Myocyte (in vitro differentiated cells): ENCODE results near the gene AMDHD2. TPM values are rescaled to one million over a fixed set of nuclear protein-coding genes. Genes with fewer than 3 reads are reported as not detected.
"Not testable (repeated sequence)": the region's sequence is repeated elsewhere in the genome, so short reads cannot be mapped to it uniquely, and the experiment has no call there.

Experiments used
- DNase-seq: peaks from one replicate; pipeline ENCODE4 v3.0.0-alpha.2; 2012; ENCODE audit warnings: low read depth
- microRNA counts: library from miRNA; unstranded; fragments of <30 nt; microRNA quantifications from one replicate; lab custom pipeline; 2016
- microRNA-seq: library from miRNA; unstranded; fragments of <30 nt; microRNA quantifications from one replicate; pipeline ENCODE4, GENCODE V29; 2016
- total RNA-seq: library from RNA; depleted of rRNA; stranded (reverse); fragments of >200 nt; gene quantifications from 2 replicates; pipeline ENCODE4 v1.2.3, GENCODE V29; 2014

Gene AMDHD2
- total RNA-seq, 1 donor from 2014 or later: 39.7 TPM

GRCh38 chr16:2567506-2567905, 47.3 kb downstream of the AMDHD2 start:
- not testable (repeated sequence) for DNase-seq

GRCh38 chr16:2568573-2568972, 48.4 kb downstream of the AMDHD2 start:
- DNase-seq: not testable (repeated sequence)

- DNase-seq: not testable (repeated sequence)
These were observed 52.5 kb downstream of the AMDHD2 start for GRCh38 chr16:2572704-2573103.

GRCh38 chr16:2575839-2576238, 55.7 kb downstream of the AMDHD2 start:
- not testable (repeated sequence) for DNase-seq

- not testable (repeated sequence) for DNase-seq
These were observed 56.9 kb downstream of the AMDHD2 start for GRCh38 chr16:2577044-2577443.

- DNase-seq: not testable (repeated sequence)
These were observed 58.7 kb downstream of the AMDHD2 start for GRCh38 chr16:2578905-2579304.

GRCh38 chr16:2580143-2580542, 60.0 kb downstream of the AMDHD2 start:
- DNase-seq: not testable (repeated sequence)

- DNase-seq: not testable (repeated sequence)
These were observed 60.6 kb downstream of the AMDHD2 start for GRCh38 chr16:2580818-2581217.

MicroRNA genes within 50 kb of the gene (microRNA counts, 767-probe panel; counts per million panel counts)
- microRNA hsa-miR-3178 (lab: Ali Mortazavi, UCI): not detected

Small RNAs within 50 kb of the gene (microRNA-seq; reads per million reads assigned to microRNA genes)
- not detected for gene MIR3178

Other genes starting within 250 kb of the AMDHD2 start
- 7.0 and 12.1 TPM in 2 replicates for gene ABCA3, start 179.6 kb upstream of the AMDHD2 start, total RNA-seq
- 3.1 and 3.2 TPM in 2 replicates for gene CCNF, start 90.9 kb upstream of the AMDHD2 start, total RNA-seq
- gene TEDC2, start 60.3 kb upstream of the AMDHD2 start, total RNA-seq: 5.7 and 10.4 TPM in 2 replicates
- 0.10 TPM in 1 of 2 replicates, not detected in the other for gene NTN3, start 49.1 kb upstream of the AMDHD2 start, total RNA-seq
- gene TBC1D24, start 45.2 kb upstream of the AMDHD2 start, total RNA-seq: 27.6 and 46.3 TPM in 2 replicates
- 50.9 and 59.2 TPM in 2 replicates for gene ATP6V0C, start 6.4 kb upstream of the AMDHD2 start, total RNA-seq
- gene CEMP1, start 11.0 kb downstream of the AMDHD2 start, total RNA-seq: 0.32 TPM in 1 of 2 replicates, not detected in the other
- gene PDPK1, start 17.6 kb downstream of the AMDHD2 start, total RNA-seq: 22.4 and 22.6 TPM in 2 replicates
- 39.0 and 40.6 TPM in 2 replicates for gene KCTD5, start 162.2 kb downstream of the AMDHD2 start, total RNA-seq
- gene PRSS27, start 199.9 kb downstream of the AMDHD2 start, total RNA-seq: 0.26 and 0.62 TPM in 2 replicates
- 93.5 and 93.8 TPM in 2 replicates for gene SRRM2, start 232.3 kb downstream of the AMDHD2 start, total RNA-seq